Retinal pigment epithelial cell (primary cell): Measurements from ENCODE around the gene MANBA.

Experiments used
- DNase-seq: peaks from one replicate; pipeline ENCODE4 v3.0.0-alpha.2; 2010; ENCODE audit warnings: low read depth
- H3K4me3 ChIP-seq: 2 replicates; pipeline ENCODE4 v1.5.1; 2011; ENCODE audit warnings: mild to moderate bottlenecking, low read length, control low read depth, moderate library complexity
- CTCF ChIP-seq: conservative IDR thresholded peaks from 2 replicates; pipeline ENCODE4 v1.5.1; 2011; ENCODE audit warnings: low read depth, low read length, control low read depth, inconsistent platforms

Gene MANBA

GRCh38 chr4:102764901-102765300 is 4.1 kb upstream of the MANBA start:
- H3K4me3 ChIP-seq: no peak overlapping the region
- no peak for TF ChIP-seq CTCF
- no peak for DNase-seq

GRCh38 chr4:102761906-102762305 is 1.1 kb upstream of the MANBA start:
- TF ChIP-seq CTCF: no peak
- DNase-seq: peak; percentile 3
- H3K4me3 ChIP-seq: peak overlapping the region; percentile 87

GRCh38 chr4:102761296-102761701 is 531 bp upstream of the MANBA start:
- TF ChIP-seq CTCF: no peak
- H3K4me3 ChIP-seq: peak overlapping the region; percentile 87
- DNase-seq: peak; percentile 20

- TF ChIP-seq CTCF: no peak
- peak; percentile 13 for DNase-seq
- peak overlapping the region; percentile 87 for H3K4me3 ChIP-seq
These were observed 730 bp downstream of the MANBA start for GRCh38 chr4:102759831-102760644.

GRCh38 chr4:102758241-102759160 is 2.3 kb downstream of the MANBA start:
- no peak overlapping the region for H3K4me3 ChIP-seq
- DNase-seq: no peak
- TF ChIP-seq CTCF: no peak

GRCh38 chr4:102757681-102758080 is 3.1 kb downstream of the MANBA start:
- no peak for DNase-seq
- TF ChIP-seq CTCF: no peak
- H3K4me3 ChIP-seq: no peak overlapping the region

GRCh38 chr4:102754044-102754443 is 6.7 kb downstream of the MANBA start:
- no peak for TF ChIP-seq CTCF
- DNase-seq: no peak
- no peak overlapping the region for H3K4me3 ChIP-seq
